Ishikawa (cell line): Measurements from ENCODE around the gene SYK.

Experiments used
- CEBPB ChIP-seq: IDR thresholded peaks from 2 replicates; pipeline ENCODE4 v1.6.1; 2012
- CREB1 ChIP-seq: IDR thresholded peaks from 2 replicates; pipeline ENCODE4 v1.6.1; 2012; ENCODE audit warnings: low read depth
- EGR1 ChIP-seq: IDR thresholded peaks from 2 replicates; pipeline ENCODE4 v1.6.1; 2012
- EP300 ChIP-seq: IDR thresholded peaks from 2 replicates; pipeline ENCODE4 v1.6.1; 2012; ENCODE audit warnings: borderline replicate concordance
- FOXM1 ChIP-seq: IDR thresholded peaks from 2 replicates; pipeline ENCODE4 v1.6.1; 2012; ENCODE audit warnings: low read depth, borderline replicate concordance
- NFIC ChIP-seq: IDR thresholded peaks from 2 replicates; pipeline ENCODE4 v1.6.1; 2012
- RAD21 ChIP-seq: IDR thresholded peaks from 2 replicates; pipeline ENCODE4 v1.6.1; 2012; ENCODE audit warnings: low read depth
- TAF1 ChIP-seq: IDR thresholded peaks from 2 replicates; pipeline ENCODE4 v1.6.1; 2012; ENCODE audit warnings: low read depth, mild to moderate bottlenecking
- TCF12 ChIP-seq: IDR thresholded peaks from 2 replicates; pipeline ENCODE4 v1.6.1; 2012; ENCODE audit warnings: low read depth
- TEAD4 ChIP-seq: IDR thresholded peaks from 2 replicates; pipeline ENCODE4 v1.6.1; 2012
- YY1 ChIP-seq: IDR thresholded peaks from 2 replicates; pipeline ENCODE4 v1.6.1; 2012; ENCODE audit warnings: low read depth
- ZBTB7A ChIP-seq: IDR thresholded peaks from 2 replicates; pipeline ENCODE4 v1.6.1; 2012; ENCODE audit warnings: low read depth
- TF ChIP-seq, protein P1 (sequence below): IDR thresholded peaks from 2 replicates; pipeline ENCODE4 v1.6.1; 2012; ENCODE audit warnings: low read depth, mild to moderate bottlenecking
- TF ChIP-seq, protein P2 (sequence below): IDR thresholded peaks from 2 replicates; pipeline ENCODE4 v1.6.1; 2012
- TF ChIP-seq, protein P3 (sequence below): IDR thresholded peaks from 2 replicates; pipeline ENCODE4 v1.6.1; 2012

SYK gene

DNA sequence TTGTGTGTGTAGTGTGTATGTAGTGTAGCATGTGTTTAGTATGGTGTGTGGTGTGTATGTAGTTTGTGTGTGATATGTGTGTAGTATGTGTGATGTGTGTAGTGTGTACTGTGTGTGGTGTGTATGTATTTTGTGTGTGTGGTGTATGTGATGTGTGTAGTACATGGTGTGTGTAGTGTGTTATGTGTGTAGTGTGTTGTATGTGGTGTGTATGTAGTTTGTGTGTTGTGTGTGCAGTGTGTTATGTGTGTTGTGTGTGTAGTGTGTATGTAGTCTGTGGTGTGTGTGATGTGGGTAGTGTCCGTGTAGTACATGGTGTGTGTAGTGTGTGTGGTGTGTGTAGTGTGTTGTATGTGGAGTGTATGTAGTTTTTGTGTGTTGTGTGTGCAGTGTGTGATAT, 40.0 kb downstream of the SYK start:
- TF ChIP-seq TEAD4 (no peak), CEBPB (no peak), TCF12 (no peak), NFIC (no peak), EP300 (no peak), CREB1 (no peak), YY1 (no peak), TAF1 (no peak), FOXM1 (no peak), RAD21 (no peak), EGR1 (no peak)
- TF ChIP-seq, protein P1, sequence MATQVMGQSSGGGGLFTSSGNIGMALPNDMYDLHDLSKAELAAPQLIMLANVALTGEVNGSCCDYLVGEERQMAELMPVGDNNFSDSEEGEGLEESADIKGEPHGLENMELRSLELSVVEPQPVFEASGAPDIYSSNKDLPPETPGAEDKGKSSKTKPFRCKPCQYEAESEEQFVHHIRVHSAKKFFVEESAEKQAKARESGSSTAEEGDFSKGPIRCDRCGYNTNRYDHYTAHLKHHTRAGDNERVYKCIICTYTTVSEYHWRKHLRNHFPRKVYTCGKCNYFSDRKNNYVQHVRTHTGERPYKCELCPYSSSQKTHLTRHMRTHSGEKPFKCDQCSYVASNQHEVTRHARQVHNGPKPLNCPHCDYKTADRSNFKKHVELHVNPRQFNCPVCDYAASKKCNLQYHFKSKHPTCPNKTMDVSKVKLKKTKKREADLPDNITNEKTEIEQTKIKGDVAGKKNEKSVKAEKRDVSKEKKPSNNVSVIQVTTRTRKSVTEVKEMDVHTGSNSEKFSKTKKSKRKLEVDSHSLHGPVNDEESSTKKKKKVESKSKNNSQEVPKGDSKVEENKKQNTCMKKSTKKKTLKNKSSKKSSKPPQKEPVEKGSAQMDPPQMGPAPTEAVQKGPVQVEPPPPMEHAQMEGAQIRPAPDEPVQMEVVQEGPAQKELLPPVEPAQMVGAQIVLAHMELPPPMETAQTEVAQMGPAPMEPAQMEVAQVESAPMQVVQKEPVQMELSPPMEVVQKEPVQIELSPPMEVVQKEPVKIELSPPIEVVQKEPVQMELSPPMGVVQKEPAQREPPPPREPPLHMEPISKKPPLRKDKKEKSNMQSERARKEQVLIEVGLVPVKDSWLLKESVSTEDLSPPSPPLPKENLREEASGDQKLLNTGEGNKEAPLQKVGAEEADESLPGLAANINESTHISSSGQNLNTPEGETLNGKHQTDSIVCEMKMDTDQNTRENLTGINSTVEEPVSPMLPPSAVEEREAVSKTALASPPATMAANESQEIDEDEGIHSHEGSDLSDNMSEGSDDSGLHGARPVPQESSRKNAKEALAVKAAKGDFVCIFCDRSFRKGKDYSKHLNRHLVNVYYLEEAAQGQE, result no peak
- TF ChIP-seq, protein P2, sequence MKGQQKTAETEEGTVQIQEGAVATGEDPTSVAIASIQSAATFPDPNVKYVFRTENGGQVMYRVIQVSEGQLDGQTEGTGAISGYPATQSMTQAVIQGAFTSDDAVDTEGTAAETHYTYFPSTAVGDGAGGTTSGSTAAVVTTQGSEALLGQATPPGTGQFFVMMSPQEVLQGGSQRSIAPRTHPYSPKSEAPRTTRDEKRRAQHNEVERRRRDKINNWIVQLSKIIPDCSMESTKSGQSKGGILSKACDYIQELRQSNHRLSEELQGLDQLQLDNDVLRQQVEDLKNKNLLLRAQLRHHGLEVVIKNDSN, result no peak

DNA sequence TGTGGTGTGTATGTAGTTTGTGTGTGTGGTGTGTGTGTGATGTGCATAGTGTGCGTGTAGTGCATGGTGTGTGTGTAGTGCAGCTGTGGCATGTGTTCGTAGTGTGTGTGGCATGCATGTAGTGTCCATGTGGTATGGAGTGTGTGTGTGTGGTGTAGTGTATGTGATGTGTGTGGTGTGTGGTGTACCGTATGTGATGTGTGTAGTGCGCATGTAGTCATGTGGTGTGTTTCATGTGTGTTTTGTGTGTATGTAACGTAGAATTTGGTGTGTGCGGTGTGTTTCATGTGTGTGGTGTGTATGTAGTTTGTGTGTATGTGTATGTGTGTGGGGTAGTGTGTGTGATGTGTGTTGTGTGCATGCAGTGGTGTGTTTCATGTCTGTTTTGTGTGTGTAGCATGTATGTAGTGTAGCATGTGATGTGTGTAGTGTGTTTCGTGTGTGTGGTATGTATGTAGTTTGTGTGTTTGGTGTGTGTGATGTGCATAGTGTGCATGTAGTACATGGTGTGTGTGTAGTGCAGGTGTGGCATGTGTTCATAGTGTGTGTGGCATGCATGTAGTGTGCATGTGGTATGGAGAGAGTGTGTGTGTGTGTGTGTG, 40.7 kb downstream of the SYK start:
- TF ChIP-seq FOXM1 (no peak), RAD21 (no peak), ZBTB7A (no peak), CREB1 (no peak), EGR1 (no peak), EP300 (no peak), TAF1 (no peak)

DNA sequence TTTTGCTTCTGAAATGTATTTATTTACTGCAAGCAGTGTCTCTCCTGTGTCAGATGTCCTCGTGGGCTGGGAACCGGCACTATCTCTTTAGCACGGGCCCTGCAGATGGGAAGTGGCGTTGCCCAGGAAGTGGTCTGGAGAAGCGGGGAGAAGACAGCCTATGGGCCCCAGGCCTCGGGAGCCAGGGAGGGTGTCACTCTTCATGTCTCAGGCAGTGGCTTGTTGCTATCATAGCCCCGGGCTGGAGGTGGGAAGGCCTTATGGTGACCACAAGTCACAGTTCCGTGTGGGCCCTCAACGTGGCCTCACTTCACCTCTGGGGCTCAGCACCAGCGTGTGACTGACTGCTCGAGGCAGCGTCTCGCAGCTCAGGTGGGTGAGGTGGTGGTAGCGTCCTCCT, 41.4 kb downstream of the SYK start:
- TF ChIP-seq RAD21 (no peak), EGR1 (no peak), CEBPB (no peak), EP300 (no peak), YY1 (no peak), CREB1 (no peak), NFIC (no peak), TAF1 (no peak), ZBTB7A (no peak), TCF12 (no peak), TEAD4 (no peak), FOXM1 (no peak)
- TF ChIP-seq, protein P1, result no peak
- TF ChIP-seq, protein P3, sequence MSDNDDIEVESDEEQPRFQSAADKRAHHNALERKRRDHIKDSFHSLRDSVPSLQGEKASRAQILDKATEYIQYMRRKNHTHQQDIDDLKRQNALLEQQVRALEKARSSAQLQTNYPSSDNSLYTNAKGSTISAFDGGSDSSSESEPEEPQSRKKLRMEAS, result no peak
- TF ChIP-seq, protein P2, result no peak

DNA sequence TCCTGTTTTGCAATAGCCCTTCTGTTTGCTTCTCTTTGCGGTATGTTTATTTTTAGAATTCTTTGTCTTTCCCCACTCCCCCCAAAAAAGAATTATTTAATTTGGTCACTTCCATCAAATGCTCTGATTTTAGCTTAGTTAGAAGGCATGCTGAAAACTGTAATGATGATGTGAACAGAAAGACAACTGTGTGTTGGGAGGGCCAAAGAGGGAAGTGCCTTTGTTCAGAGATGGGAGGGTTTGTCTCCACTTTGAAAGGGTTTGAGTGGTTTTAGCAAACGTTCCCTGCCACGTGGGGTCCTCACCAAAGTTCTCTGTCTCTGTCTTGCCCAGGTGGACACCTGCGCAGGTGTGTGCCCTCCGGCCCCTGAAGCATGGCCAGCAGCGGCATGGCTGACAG, 41.9 kb downstream of the SYK start:
- TF ChIP-seq, protein P1, result no peak
- TF ChIP-seq, protein P2, result no peak
- TF ChIP-seq, protein P3, result no peak
- no peak for TF ChIP-seq TAF1
- no peak for TF ChIP-seq RAD21
- TF ChIP-seq ZBTB7A, result no peak
- TF ChIP-seq NFIC, result no peak
- no peak for TF ChIP-seq TEAD4
- TF ChIP-seq TCF12, result no peak
